ENCODE results near the gene SLC25A10.

The SLC25A10 gene

GRCh38 chr17:81707725-81708646 lies 4.1 kb upstream of the SLC25A10 start:
- 0 out of 2 replicates have a peak overlapping the region, but pooled peaks have one; percentile 1 for H3K27ac ChIP-seq
- TF ChIP-seq ZFX (IDR thresholded peaks at IDR 0.05) (no peak), CTCF (conservative IDR thresholded peaks at IDR 0.05) (no peak)

GRCh38 chr17:81708739-81709185 lies 3.3 kb upstream of the SLC25A10 start:
- 0 out of 2 replicates have a peak overlapping the region, but pooled peaks have one; percentile 1 for H3K27ac ChIP-seq
- TF ChIP-seq ZFX (IDR thresholded peaks at IDR 0.05) (no peak), CTCF (conservative IDR thresholded peaks at IDR 0.05) (no peak)

- H3K27ac ChIP-seq: peak overlapping the region; percentile 98
- no peak for TF ChIP-seq ZFX (IDR thresholded peaks at IDR 0.05)
- no peak for TF ChIP-seq CTCF (conservative IDR thresholded peaks at IDR 0.05)
Observed at GRCh38 chr17:81710514-81711308, 1.4 kb upstream of the SLC25A10 start.

- H3K27ac ChIP-seq: peak overlapping the region; percentile 98
- TF ChIP-seq CTCF (conservative IDR thresholded peaks at IDR 0.05): no peak; the same call in 1 of the 2 replicates
- TF ChIP-seq ZFX (IDR thresholded peaks at IDR 0.05): peak; percentile 82
Observed at GRCh38 chr17:81712468-81713003, 452 bp downstream of the SLC25A10 start.

- peak overlapping the region; percentile 98 for H3K27ac ChIP-seq
Observed at GRCh38 chr17:81713004-81713555, 996 bp downstream of the SLC25A10 start.

More at GRCh38 chr17:81713004-81713555, 996 bp downstream of the SLC25A10 start:
- TF ChIP-seq ZFX (IDR thresholded peaks at IDR 0.05): no peak
- TF ChIP-seq CTCF (conservative IDR thresholded peaks at IDR 0.05): no peak

Data from C4-2B (cell line).